SJCRH30 (cell line): Measurements from ENCODE around the gene MFSD11. TPM values are rescaled to one million over a fixed set of nuclear protein-coding genes. Genes with fewer than 3 reads are reported as not detected.
"Not testable (repeated sequence)": the region's sequence is repeated elsewhere in the genome, so short reads cannot be mapped to it uniquely, and the experiment has no call there.

Source experiments
- DNase-seq, 2 experiments: peaks; one replicate each; pipeline ENCODE4 v3.0.0-alpha.2; 2015 to 2020
- H3K27ac ChIP-seq: fragments of 250-450 bp; sonication (Bioruptor Pico); 2 replicates; pipeline ENCODE4 v1.5.1; 2020; ENCODE audit warnings: mild to moderate bottlenecking, moderate library complexity
- H3K27me3 ChIP-seq: fragments of 250-450 bp; sonication (Bioruptor Pico); 2 replicates; pipeline ENCODE4 v1.5.1; 2020; ENCODE audit warnings: mild to moderate bottlenecking, moderate library complexity
- H3K36me3 ChIP-seq: fragments of 250-450 bp; sonication (Bioruptor Pico); 2 replicates; pipeline ENCODE4 v1.5.1; 2020; ENCODE audit warnings: mild to moderate bottlenecking, moderate library complexity
- H3K4me1 ChIP-seq: fragments of 250-450 bp; sonication (Bioruptor Pico); 2 replicates; pipeline ENCODE4 v1.5.1; 2020; ENCODE audit warnings: mild to moderate bottlenecking, moderate library complexity
- H3K4me3 ChIP-seq: fragments of 250-450 bp; sonication (Bioruptor Pico); 2 replicates; pipeline ENCODE4 v1.5.1; 2020; ENCODE audit warnings: mild to moderate bottlenecking, moderate library complexity
- H3K9me3 ChIP-seq: fragments of 250-450 bp; sonication (Bioruptor Pico); replicated peaks from 2 replicates; pipeline ENCODE4 v1.5.1; 2020; ENCODE audit warnings: mild to moderate bottlenecking, moderate library complexity
- total RNA-seq: library from RNA; depleted of rRNA; stranded (reverse); fragments of >200 nt; shearing (Covaris generic); gene quantifications from 2 replicates; pipeline ENCODE4 v1.2.3, GENCODE V29; 2014

Gene MFSD11
- total RNA-seq, 1 experiment from 2014 or later: 40.4 TPM

DNA sequence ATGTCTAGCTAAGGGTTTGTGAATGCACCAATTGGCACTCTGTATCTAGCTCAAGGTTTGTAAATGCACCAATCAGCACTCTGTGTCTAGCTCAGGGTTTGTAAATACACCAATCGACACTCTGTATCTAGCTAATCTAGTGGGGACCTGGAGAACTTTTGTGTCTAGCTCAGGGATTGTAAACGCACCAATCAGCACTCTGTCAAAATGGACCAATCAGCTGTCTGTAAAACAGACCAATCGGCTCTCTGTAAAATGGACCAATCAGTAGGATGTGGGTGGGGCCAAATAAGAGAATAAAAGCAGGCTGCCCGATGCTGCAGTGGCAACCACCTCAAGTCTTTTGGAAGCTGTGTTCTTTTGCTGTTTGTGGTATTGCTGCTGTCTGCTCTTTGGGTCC is 68.8 kb downstream of the MFSD11 start:
- DNase-seq, H3K27me3 ChIP-seq, H3K36me3 ChIP-seq, H3K9me3 ChIP-seq, H3K4me1 ChIP-seq, H3K4me3 ChIP-seq, H3K27ac ChIP-seq: not testable (repeated sequence)

DNA sequence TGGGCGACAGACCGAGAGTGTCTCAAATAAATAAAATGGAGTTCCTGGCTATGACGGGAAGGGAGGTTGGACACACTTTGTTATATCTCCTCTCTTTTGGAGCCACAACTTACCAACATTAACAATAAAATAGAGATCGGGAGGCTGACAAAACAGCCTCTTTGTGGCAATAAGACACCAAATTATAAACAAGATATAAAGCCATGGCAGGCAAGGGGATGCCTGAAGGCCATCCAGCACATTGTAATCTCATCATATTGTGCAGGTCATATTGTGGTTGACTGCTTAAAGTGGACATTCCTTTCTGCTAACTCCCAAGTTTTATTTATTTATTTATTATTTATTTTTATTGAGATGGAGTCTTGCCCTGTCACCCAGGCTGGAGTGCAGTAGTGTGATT is 70.4 kb downstream of the MFSD11 start:
- DNase-seq: no peak
- Histone ChIP-seq H3K4me1 (no peaks in the 10 kb centered on the region), H3K27me3 (0 out of 2 replicates have a peak, but pooled peaks cover 6% of the 10 kb centered on the region), H3K4me3 (no peak overlapping the region), H3K9me3 (0 out of 2 replicates have a peak, but pooled peaks cover 3% of the 10 kb centered on the region), H3K27ac (no peak overlapping the region), H3K36me3 (no peaks in the 10 kb centered on the region)

DNA sequence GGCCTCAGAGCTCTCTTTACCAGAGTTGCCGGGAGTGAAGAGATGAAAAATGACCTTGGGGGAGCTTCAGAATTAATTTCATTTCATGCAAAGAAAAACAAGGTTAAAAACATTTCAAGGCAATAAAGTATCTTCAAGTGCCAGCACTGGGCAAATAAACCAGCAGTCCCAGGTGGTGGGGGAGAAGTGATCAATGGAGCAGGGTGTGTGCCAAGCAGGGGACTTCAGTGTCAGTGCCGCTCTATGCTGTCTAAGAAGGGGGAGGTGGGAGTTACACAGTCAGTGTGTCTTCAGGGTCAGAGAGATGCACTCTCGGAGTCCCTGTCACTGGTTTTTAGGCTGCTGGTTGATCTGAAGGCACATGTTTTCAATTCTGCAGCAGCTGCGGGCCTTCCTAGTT is 73.0 kb downstream of the MFSD11 start:
- peaks cover 13% of the 10 kb centered on the region; the same call in 1 of the 2 replicates for H3K27me3 ChIP-seq
- 0 out of 2 replicates have a peak, but pooled peaks cover 3% of the 10 kb centered on the region for H3K9me3 ChIP-seq
- H3K36me3 ChIP-seq: no peaks in the 10 kb centered on the region
- no peak for DNase-seq
- H3K27ac ChIP-seq: no peak overlapping the region
- H3K4me3 ChIP-seq: no peak overlapping the region
- no peaks in the 10 kb centered on the region for H3K4me1 ChIP-seq

DNA sequence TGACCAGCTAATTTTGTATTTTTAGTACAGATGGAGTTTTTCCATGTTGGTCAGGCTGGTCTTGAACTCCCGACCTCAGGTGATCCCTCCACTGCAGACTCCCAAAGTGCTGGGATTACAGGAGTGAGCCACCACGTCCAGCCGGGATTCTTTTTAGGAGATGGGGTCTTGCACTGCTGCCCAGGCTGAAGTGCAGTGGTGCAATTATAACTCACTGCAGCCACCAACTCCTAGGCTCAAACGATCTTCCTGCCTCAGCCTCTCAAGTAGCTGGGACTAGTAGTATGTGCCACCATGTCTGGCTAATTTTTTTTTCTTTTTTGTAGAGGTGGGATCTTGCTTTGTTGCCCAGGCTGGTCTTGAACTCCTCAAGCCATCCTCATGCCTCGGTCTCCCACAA is 73.9 kb downstream of the MFSD11 start:
- peaks cover 13% of the 10 kb centered on the region; the same call in 1 of the 2 replicates for H3K27me3 ChIP-seq

DNA sequence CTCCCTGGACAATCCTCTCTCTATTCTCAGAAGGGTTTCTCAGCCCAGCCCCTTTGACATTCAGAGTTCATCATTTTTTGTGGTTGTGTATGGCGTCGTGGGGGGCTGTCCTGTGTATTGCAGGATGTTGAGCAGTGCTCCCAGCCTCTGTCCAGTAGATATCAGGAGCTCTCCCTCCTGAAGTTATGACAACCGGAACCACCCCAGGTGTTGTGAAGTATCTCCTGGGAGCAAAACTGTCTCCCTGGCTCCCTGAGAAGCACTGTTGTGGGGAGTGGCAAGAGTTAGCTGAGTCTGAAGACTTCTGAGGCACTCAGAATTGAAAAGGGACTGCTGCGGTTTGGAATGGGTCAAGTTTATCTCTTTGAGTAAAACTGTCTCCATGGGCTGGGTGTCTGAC is 74.3 kb downstream of the MFSD11 start:
- H3K9me3 ChIP-seq: no peaks in the 10 kb centered on the region
- H3K36me3 ChIP-seq: no peaks in the 10 kb centered on the region
- no peak overlapping the region for H3K27ac ChIP-seq
- H3K27me3 ChIP-seq: peaks cover 13% of the 10 kb centered on the region; the same call in 1 of the 2 replicates
- H3K4me3 ChIP-seq: no peak overlapping the region
- H3K4me1 ChIP-seq: no peaks in the 10 kb centered on the region
- no peak for DNase-seq

More for the DNA sequence above, 73.9 kb downstream of the MFSD11 start:
- DNase-seq: no peak
- H3K4me1 ChIP-seq: no peaks in the 10 kb centered on the region
- no peaks in the 10 kb centered on the region for H3K36me3 ChIP-seq
- H3K27ac ChIP-seq: no peak overlapping the region
- H3K4me3 ChIP-seq: no peak overlapping the region
- H3K9me3 ChIP-seq: 0 out of 2 replicates have a peak, but pooled peaks cover under 1% of the 10 kb centered on the region

DNA sequence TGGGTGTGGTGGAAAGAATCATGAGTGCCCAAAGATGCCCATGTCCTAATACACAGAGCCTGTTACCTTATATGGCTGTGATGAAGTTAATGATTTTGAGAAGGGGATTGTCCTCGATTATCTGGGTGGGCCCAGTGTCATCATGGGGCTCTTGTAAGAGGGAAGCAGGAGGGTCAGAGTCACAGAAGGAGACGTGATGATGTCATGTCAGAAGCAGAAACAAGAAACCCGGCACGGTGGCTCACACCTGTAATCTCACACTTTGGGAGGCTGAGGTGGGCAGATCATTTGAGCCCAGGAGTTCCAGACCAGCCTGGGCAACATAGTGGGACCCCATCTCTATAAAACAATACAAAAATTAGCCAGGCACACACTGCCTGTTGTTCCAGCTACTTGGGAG is 75.0 kb downstream of the MFSD11 start:
- H3K4me3 ChIP-seq: no peak overlapping the region
- H3K27me3 ChIP-seq: peaks cover 13% of the 10 kb centered on the region; the same call in 1 of the 2 replicates
- no peak overlapping the region for H3K27ac ChIP-seq
- H3K9me3 ChIP-seq: no peaks in the 10 kb centered on the region
- no peaks in the 10 kb centered on the region for H3K36me3 ChIP-seq
- DNase-seq: no peak
- H3K4me1 ChIP-seq: no peaks in the 10 kb centered on the region

DNA sequence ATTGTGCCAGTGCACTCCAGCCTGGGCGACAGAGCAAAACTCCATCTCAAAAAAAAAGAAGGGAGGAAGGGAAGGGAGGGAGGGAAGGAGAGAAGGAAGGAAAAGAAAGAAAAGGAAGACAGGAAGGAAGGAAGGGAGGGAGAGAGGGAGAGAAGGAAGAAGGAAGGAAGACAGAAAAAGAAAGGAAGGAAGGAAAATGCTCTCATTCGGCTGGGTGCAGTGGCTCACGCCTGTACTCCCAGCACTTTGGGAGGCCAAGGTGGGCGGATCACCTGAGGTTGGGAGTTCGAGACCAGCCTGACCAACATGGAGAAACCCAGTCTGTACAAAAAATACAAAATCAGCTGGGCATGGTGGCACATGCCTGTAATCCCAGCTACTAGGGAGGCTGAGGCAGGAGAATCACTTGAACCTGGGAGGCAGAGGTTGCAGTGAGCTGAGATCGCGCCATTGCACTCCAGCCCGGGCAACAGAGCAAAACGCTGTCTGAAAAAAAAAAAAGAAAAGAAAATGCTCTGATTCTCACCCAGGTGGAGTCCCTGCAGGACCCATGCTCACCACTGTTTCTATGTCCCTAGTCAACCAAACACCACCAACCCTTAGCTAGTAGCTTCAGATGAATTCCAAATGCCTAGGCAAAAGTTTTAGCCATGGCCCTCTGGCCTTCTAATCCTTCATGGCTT is 78.1 kb downstream of the MFSD11 start:
- not testable (repeated sequence) for H3K4me3 ChIP-seq, H3K4me1 ChIP-seq, H3K27ac ChIP-seq, DNase-seq, H3K36me3 ChIP-seq, H3K9me3 ChIP-seq
- peaks cover 13% of the 10 kb centered on the region for H3K27me3 ChIP-seq

DNA sequence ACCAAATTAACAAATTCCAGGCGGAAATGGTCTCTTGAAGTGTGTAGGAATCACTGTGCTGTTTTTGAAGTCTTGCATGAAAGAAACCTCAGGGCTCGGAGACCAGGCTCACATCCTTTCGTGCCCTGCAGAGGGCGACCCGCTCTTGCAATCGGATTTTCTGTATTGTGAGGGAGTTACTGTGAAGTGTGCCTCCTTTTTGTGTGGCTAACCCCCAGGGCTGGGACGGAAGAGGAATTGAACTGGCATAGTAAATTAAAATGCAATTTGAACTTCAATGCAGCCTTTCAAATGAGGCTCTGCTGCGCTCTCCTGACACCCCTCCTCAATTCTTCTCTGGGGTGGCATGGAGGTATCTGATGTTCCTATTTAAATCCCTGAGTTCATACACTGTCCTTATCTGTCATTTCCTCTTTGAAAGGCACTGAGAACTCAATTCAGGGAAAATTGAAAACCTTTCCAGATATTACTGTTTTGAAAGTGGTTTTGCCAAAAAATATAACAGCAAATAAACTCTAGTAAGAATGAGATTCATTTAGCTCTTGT is 78.7 kb downstream of the MFSD11 start:
- Histone ChIP-seq H3K9me3 (no peaks in the 10 kb centered on the region), H3K4me1 (no peaks in the 10 kb centered on the region), H3K36me3 (no peaks in the 10 kb centered on the region), H3K27ac (no peak overlapping the region), H3K4me3 (no peak overlapping the region), H3K27me3 (peaks cover 13% of the 10 kb centered on the region)
- peak; percentile 61 to 78 for DNase-seq

DNA sequence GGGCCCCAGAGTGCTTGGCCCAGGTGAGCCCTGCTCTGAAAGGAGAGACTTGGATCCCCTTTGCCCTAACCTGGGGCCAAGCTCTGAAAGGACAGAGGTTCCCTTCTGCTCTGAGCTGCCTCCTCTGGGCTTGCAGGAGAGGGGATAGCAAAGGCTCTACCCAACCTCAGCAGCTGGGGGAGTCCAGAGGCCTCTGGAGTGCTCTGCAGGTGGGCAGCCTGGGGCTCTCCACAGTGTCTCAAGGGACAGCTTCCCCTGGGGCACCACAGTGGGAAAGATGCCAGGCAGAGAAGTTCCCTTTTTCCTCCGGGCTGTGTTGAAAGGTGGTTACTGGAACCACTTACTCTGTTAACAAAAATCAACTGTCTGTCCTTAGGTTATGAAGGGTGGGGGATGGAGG is 82.1 kb downstream of the MFSD11 start:
- no peak overlapping the region for H3K27ac ChIP-seq
- no peaks in the 10 kb centered on the region for H3K4me1 ChIP-seq
- peaks cover 2% of the 10 kb centered on the region for H3K27me3 ChIP-seq
- no peaks in the 10 kb centered on the region for H3K9me3 ChIP-seq
- no peaks in the 10 kb centered on the region for H3K36me3 ChIP-seq
- no peak for DNase-seq
- no peak overlapping the region for H3K4me3 ChIP-seq

DNA sequence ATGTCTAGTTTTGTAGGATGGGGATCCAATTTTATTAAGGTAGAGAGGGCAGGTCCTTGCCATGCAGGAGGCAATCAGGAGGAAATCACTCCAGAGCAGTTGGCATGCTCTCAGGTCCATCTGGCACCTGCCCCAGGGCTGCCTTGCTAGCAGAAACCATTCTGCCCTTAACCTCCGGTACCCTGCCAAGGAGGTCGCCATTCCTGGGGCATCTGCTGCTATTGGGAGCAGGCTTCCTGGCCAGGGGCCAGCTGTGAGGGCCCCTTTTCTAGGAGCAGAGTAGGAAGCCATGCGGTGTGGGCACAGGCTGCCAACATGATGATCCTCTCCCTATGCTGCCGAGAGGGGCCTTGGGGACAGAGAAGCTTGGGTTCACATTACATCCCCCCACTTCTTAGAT is 82.6 kb downstream of the MFSD11 start:
- Histone ChIP-seq H3K4me3 (no peak overlapping the region), H3K4me1 (no peaks in the 10 kb centered on the region), H3K27ac (no peak overlapping the region), H3K9me3 (no peaks in the 10 kb centered on the region), H3K36me3 (no peaks in the 10 kb centered on the region), H3K27me3 (no peaks in the 10 kb centered on the region; the same call in 1 of the 2 replicates)
- no peak for DNase-seq

DNA sequence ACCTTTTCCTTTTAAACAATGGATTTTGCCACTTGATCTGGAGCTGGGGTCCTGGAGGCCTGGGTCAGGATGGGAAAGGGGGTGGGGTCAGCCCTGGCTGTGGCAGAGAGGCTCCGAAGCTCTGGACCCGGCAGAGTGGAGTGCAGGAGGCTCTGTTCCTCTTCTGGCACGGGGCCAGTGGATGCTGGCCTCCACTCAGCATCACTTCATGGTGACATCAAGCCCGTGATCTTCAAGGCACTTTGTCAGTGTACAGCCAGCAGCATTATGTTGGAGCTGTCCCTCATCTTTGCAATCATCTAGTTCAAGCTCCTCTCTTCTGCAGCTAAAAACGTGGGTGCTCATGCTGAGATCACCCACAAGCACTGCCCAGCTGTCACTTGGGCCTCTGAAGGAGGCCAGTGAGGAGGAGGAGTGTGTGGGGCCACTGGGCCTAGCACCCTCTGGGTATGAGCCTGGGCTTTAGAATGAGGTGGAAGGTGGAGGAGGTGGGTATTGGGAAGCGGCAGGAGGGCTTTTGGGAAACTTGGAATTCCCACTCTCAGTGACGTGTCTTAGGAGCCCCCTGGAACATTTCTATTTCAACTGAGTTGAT is 84.4 kb downstream of the MFSD11 start:
- Histone ChIP-seq H3K27ac (no peak overlapping the region), H3K36me3 (no peaks in the 10 kb centered on the region), H3K9me3 (no peaks in the 10 kb centered on the region), H3K4me3 (no peak overlapping the region), H3K4me1 (no peaks in the 10 kb centered on the region), H3K27me3 (peaks cover 5% of the 10 kb centered on the region)
- no peak for DNase-seq

DNA sequence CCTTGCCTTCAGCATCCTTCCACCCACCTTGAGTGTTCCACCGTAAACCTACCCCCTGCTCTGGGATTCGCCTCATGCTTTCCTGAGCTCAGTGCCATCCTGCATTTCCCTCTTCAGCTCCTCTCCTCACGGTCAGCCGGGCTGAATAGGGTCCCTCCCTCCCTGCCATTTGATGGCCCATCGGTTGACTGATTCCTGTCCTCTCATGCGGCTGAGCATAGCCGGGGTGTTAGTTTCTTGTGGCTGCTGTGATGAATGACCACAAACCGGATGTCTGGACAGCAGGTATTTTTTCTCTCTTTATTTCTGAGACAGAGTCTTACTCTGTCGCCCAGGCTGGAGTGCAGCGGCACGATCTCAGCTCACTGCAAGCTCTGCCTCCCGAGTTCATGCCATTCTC is 86.2 kb downstream of the MFSD11 start:
- Histone ChIP-seq H3K4me1 (no peaks in the 10 kb centered on the region), H3K4me3 (no peak overlapping the region), H3K36me3 (no peaks in the 10 kb centered on the region), H3K27me3 (peaks cover 5% of the 10 kb centered on the region), H3K27ac (no peak overlapping the region), H3K9me3 (no peaks in the 10 kb centered on the region)
- DNase-seq: no peak

DNA sequence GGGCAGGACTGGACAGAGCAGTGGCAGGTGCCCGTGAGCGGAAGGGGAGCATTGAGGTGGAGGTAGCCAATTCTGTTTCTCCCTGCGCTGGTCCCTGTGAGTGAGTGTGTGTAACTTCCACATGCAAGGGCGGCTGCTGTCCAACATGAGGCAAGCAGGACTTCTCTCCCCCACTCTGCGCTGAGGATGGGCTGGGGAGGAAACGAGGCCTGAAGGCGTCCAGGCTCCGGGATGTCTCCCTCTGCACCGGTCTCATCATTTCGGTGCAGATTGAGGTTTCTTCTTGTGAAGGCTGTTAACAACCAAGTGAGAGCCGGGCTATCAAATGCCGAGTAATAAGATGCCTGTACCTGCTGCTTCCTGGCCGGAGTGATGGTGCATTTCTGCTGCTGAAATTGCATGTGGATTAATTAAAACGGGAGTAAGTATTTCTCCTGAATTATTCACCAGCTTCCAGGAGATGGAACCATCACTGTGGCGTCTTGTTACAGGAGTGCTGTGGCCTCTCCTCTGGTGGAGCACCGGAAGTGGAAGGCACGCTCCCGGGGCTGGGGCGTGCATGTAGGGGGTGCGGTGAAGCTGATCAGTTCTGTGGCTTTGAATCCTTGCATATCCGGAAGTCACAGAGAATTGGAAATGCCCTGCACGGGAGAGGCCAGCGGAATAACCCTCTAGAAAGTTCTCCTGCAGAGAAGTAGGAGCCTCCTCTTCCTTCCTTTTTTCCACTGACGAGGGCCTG is 88.6 kb downstream of the MFSD11 start:
- peaks cover 12% of the 10 kb centered on the region for H3K27me3 ChIP-seq
- DNase-seq: no peak
- no peak overlapping the region for H3K4me3 ChIP-seq
- H3K9me3 ChIP-seq: no peaks in the 10 kb centered on the region
- no peak overlapping the region for H3K27ac ChIP-seq
- no peaks in the 10 kb centered on the region for H3K4me1 ChIP-seq
- no peaks in the 10 kb centered on the region for H3K36me3 ChIP-seq

DNA sequence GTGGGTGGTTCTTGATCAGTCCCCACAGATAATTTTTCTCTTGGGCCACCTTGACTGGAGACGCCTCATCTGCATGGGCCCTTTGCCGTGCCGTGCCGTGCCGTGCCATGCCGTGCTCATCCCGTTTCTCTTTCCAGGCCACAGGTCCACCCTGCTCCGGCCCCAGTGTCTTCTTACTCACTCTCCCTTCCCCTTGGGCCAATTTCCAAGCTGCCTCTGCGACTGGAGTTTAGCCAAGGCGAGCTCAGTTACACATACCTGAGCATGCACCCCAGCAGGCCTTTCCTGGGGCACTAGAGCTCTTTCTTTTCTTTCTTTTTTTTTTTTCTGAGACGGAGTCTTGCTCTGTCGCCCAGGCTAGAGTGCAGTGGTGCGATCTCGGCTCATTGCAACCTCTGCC is 89.8 kb downstream of the MFSD11 start:
- H3K36me3 ChIP-seq: no peaks in the 10 kb centered on the region
- H3K27ac ChIP-seq: no peak overlapping the region
- H3K4me1 ChIP-seq: no peaks in the 10 kb centered on the region
- no peak for DNase-seq
- no peak overlapping the region for H3K4me3 ChIP-seq
- peaks cover 17% of the 10 kb centered on the region for H3K27me3 ChIP-seq
- no peaks in the 10 kb centered on the region for H3K9me3 ChIP-seq
